Fibroblast of villous mesenchyme (primary cell): ENCODE measurements around the gene PRKG1. TPM values are rescaled to one million over a fixed set of nuclear protein-coding genes. Genes with fewer than 3 reads are reported as not detected.

Experiments
- DNase-seq: peaks from one replicate; pipeline ENCODE4 v3.0.0-alpha.2; 2010; ENCODE audit warnings: low read depth
- H3K4me3 ChIP-seq: 2 replicates; pipeline ENCODE4 v1.5.1; 2011; ENCODE audit warnings: low read depth, mild to moderate bottlenecking, low read length
- total RNA-seq: library from RNA; depleted of rRNA; stranded (reverse); fragments of >200 nt; gene quantifications from 2 replicates; pipeline ENCODE4 v1.2.3, GENCODE V29; 2012
- TF ChIP-seq, protein P1 (sequence below): IDR thresholded peaks from 2 replicates; pipeline ENCODE4 v1.5.1; 2012; ENCODE audit warnings: low read depth, mild to moderate bottlenecking, low read length; ENCODE audit not compliant: insufficient read depth

The PRKG1 gene
- total RNA-seq, 1 donor: 19.0 TPM

DNA sequence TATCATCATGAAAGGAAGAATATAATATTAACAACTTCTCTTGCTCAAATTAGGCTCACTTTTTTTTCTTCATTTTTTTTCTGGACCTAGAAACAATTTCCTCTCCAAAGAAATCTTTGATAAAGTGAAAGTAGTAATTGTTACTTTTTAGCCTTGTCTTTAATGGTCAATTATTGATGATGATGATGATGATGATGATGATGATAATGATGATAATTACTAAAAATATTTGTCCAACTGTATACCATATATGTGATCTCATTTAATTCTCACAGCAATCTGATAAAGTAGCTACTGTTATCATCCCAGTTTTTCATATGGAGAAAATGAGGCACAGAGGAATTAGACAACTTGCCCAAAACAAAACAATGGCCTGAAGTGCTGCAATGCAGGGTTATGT lies 12.8 kb downstream of the PRKG1 start:
- H3K4me3 ChIP-seq: no peak overlapping the region
- no peak for DNase-seq
- TF ChIP-seq, protein P1, sequence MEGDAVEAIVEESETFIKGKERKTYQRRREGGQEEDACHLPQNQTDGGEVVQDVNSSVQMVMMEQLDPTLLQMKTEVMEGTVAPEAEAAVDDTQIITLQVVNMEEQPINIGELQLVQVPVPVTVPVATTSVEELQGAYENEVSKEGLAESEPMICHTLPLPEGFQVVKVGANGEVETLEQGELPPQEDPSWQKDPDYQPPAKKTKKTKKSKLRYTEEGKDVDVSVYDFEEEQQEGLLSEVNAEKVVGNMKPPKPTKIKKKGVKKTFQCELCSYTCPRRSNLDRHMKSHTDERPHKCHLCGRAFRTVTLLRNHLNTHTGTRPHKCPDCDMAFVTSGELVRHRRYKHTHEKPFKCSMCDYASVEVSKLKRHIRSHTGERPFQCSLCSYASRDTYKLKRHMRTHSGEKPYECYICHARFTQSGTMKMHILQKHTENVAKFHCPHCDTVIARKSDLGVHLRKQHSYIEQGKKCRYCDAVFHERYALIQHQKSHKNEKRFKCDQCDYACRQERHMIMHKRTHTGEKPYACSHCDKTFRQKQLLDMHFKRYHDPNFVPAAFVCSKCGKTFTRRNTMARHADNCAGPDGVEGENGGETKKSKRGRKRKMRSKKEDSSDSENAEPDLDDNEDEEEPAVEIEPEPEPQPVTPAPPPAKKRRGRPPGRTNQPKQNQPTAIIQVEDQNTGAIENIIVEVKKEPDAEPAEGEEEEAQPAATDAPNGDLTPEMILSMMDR: no peak

- TF ChIP-seq, protein P1: no peak
- DNase-seq: no peak
- no peak overlapping the region for H3K4me3 ChIP-seq
These were observed 15.9 kb downstream of the PRKG1 start for GRCh38 chr10:51090190-51090589.

- no peak for DNase-seq
- no peak overlapping the region for H3K4me3 ChIP-seq
- TF ChIP-seq, protein P1: no peak
These were observed 18.1 kb downstream of the PRKG1 start for GRCh38 chr10:51092402-51092801.

DNA sequence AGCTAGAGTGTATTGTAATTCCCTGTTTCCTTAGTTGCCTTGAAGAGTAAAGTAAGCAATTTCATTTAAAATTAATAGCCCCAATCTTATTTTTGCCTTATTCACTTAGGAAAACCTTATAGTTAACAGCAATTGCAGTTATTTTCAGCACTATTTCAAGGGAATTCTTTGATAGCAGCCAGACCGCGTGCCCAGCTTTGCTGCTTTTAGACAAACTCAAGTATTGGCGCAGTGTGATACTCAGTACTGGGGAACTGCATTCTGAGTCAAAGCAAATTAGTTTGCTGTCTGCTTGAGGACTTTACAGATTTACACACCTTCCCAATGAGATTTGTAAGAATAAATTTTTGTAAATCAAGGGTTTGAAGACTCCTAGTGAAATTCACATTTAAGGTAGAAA lies 21.2 kb downstream of the PRKG1 start:
- TF ChIP-seq, protein P1: no peak
- DNase-seq: no peak
- H3K4me3 ChIP-seq: no peak overlapping the region

- DNase-seq: no peak
- TF ChIP-seq, protein P1: no peak
These were observed 23.3 kb downstream of the PRKG1 start for GRCh38 chr10:51097546-51097945.

GRCh38 chr10:51100221-51100620 lies 25.9 kb downstream of the PRKG1 start:
- TF ChIP-seq, protein P1: no peak
- no peak for DNase-seq
- H3K4me3 ChIP-seq: no peak overlapping the region

More at GRCh38 chr10:51097546-51097945, 23.3 kb downstream of the PRKG1 start:
- H3K4me3 ChIP-seq: no peak overlapping the region

DNA sequence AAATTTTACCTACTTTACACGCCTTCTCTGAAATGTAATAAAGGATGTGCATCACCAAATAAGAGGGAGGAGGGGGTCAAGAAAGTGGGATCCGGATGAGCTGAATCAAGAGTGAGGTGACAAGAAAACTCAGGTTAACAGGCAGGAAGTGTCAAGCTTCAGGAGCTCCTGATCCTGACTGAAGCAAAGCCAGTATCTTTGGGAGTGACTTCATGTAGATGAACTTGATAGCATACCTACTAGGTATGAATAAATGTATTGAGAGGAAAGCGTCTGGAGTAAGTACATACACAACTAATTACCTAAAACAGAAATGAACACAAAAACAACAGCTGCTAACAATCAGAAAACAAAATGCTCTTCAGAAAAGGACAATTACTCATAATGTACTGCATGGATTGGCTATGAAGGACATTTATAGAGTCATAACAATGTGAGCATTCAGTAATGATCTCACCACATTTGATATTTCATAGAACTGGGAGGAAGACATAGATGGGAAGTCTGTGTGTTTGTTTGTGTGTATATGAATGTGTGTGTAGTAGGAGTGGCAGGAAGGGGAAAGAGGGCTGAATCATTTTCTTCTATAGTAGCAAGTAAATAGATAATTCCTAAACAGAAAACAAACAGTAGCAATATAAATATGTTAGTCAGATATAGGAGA lies 29.4 kb downstream of the PRKG1 start:
- TF ChIP-seq, protein P1: no peak
- no peak overlapping the region for H3K4me3 ChIP-seq
- no peak for DNase-seq
